HFFc6 (cell line): ENCODE results near the gene TMEM174. TPM values are rescaled to one million over a fixed set of nuclear protein-coding genes. Genes with fewer than 3 reads are reported as not detected.
A peak's percentile ranks its signal among the peaks of the same experiment; 100 is the strongest.

Experiments used
- DNase-seq: peaks from one replicate; pipeline ENCODE4 v3.0.0-alpha.2; 2018
- H3K27ac Mint-ChIP-seq: 2 replicates; pipeline ENCODE4 v1.8.0; 2020; ENCODE audit warnings: mild to moderate bottlenecking, mixed read lengths
- H3K27me3 Mint-ChIP-seq: 2 replicates; pipeline ENCODE4 v1.8.0; 2021; ENCODE audit warnings: mild to moderate bottlenecking, moderate library complexity, mixed read lengths; ENCODE audit not compliant: insufficient read depth
- H3K36me3 Mint-ChIP-seq: 2 replicates; pipeline ENCODE4 v1.8.0; 2021; ENCODE audit warnings: low read depth, mixed read lengths
- H3K4me1 Mint-ChIP-seq: 2 replicates; pipeline ENCODE4 v1.8.0; 2020; ENCODE audit warnings: low read depth, mixed read lengths
- H3K4me3 Mint-ChIP-seq: 2 replicates; pipeline ENCODE4 v1.8.0; 2020; ENCODE audit warnings: mild to moderate bottlenecking, moderate library complexity, mixed read lengths
- H3K9me3 Mint-ChIP-seq: 2 replicates; pipeline ENCODE4 v1.8.0; 2020; ENCODE audit warnings: mild to moderate bottlenecking, mixed read lengths
- total RNA-seq, 6 experiments: library from RNA; stranded (reverse); fragmentation: NEBNext Ultra II Directional; extraction: Animal tissue kit (Norgen Biotek cat#: 25700); gene quantifications; 2 replicates in 1 of 6; 3 replicates in 5 of 6; pipeline ENCODE4 v1.2.3, GENCODE V29; 2021
- TF ChIP-seq, protein P1 (sequence below): fragments of 200-600 bp; sonication (generic); IDR thresholded peaks from 2 replicates; pipeline ENCODE4 v1.5.0; 2021; ENCODE audit warnings: antibody characterized with exemption, mild to moderate bottlenecking

TMEM174 gene
- total RNA-seq, 6 experiments from 2014 or later: not detected

DNA sequence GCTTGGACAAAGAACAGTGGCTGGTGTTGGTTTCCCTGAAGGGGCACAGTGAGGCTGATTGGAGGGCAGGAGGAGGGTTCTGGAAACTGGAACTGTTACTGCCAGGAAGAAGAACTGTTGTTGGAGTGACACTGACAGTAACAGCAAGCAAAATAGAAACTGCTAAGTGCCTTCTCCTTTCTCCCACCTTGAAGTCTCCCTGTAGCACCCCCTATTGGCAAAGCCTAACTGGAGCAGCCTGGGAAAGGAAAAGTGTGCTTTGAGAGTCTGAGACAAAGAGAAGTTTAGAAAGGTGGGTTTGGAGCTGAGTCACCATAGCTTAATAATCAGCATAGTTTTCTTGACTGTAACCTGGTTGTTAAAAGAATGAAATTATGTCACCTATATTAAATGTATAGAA is 2.5 kb upstream of the TMEM174 start:
- no peaks in the 10 kb centered on the region; the same call in 1 of the 2 replicates for H3K36me3 Mint-ChIP-seq
- TF ChIP-seq, protein P1, sequence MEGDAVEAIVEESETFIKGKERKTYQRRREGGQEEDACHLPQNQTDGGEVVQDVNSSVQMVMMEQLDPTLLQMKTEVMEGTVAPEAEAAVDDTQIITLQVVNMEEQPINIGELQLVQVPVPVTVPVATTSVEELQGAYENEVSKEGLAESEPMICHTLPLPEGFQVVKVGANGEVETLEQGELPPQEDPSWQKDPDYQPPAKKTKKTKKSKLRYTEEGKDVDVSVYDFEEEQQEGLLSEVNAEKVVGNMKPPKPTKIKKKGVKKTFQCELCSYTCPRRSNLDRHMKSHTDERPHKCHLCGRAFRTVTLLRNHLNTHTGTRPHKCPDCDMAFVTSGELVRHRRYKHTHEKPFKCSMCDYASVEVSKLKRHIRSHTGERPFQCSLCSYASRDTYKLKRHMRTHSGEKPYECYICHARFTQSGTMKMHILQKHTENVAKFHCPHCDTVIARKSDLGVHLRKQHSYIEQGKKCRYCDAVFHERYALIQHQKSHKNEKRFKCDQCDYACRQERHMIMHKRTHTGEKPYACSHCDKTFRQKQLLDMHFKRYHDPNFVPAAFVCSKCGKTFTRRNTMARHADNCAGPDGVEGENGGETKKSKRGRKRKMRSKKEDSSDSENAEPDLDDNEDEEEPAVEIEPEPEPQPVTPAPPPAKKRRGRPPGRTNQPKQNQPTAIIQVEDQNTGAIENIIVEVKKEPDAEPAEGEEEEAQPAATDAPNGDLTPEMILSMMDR: peak; percentile 78
- no peaks in the 10 kb centered on the region; the same call in 1 of the 2 replicates for H3K9me3 Mint-ChIP-seq
- DNase-seq: peak; percentile 25
- no peak overlapping the region; the same call in 1 of the 2 replicates for H3K4me3 Mint-ChIP-seq
- H3K4me1 Mint-ChIP-seq: no peaks in the 10 kb centered on the region; the same call in 1 of the 2 replicates
- H3K27me3 Mint-ChIP-seq: peaks cover 29% of the 10 kb centered on the region
- H3K27ac Mint-ChIP-seq: no peak overlapping the region

DNA sequence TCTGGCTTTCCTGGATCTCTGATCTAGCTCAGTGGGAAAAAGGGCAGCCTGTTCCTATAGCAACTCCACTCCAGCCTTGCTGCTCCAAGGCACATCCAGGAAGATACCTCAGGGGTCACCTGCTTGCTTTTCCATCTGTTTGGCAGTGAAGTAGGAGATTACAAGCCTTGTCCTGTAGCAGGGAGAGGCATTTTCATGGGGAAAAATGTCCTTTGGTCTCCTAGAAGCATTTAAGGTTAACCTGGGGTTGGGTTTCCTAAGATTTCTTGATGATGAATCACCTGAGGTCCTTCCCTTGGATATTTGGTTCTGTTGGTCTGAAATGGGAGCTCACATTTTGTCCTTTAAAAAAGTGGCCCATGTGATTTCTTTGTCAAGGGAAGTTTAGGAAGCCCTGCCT is 1.5 kb upstream of the TMEM174 start:
- Mint-ChIP-seq H3K9me3 (no peaks in the 10 kb centered on the region; the same call in 1 of the 2 replicates), H3K4me1 (no peaks in the 10 kb centered on the region; the same call in 1 of the 2 replicates), H3K27ac (no peak overlapping the region), H3K36me3 (no peaks in the 10 kb centered on the region; the same call in 1 of the 2 replicates), H3K27me3 (peaks cover 36% of the 10 kb centered on the region), H3K4me3 (no peak overlapping the region)
- DNase-seq: no peak
- TF ChIP-seq, protein P1: no peak

DNA sequence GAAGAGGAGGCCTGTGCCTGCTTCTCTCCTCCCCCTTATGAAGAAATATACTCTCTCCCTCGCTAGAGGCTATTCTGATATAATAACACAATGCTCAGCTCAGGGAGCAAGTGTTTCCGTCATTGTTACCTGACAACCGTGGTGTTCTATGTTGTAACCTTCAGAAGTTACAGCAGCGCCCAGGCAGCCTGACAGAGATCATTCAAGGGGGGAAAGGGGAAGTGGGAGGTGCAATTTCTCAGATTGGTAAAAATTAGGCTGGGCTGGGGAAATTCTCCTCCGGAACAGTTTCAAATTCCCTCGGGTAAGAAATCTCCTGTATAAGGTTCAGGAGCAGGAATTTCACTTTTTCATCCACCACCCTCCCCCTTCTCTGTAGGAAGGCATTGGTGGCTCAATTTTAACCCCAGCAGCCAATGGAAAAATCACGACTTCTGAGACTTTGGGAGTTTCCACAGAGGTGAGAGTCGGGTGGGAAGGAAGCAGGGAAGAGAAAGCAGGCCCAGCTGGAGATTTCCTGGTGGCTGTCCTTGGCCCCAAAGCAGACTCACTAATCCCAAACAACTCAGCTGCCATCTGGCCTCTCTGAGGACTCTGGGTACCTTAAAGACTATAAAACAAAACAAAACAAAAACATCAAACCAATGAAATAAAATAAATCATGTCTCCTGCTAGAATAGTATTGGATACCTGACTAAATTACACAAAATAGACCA is 1.3 kb downstream of the TMEM174 start:
- Mint-ChIP-seq H3K36me3 (no peaks in the 10 kb centered on the region; the same call in 1 of the 2 replicates), H3K4me1 (no peaks in the 10 kb centered on the region; the same call in 1 of the 2 replicates), H3K27me3 (peaks cover 47% of the 10 kb centered on the region), H3K27ac (no peak overlapping the region), H3K9me3 (no peaks in the 10 kb centered on the region; the same call in 1 of the 2 replicates), H3K4me3 (no peak overlapping the region)
- no peak for DNase-seq
- TF ChIP-seq, protein P1: no peak

DNA sequence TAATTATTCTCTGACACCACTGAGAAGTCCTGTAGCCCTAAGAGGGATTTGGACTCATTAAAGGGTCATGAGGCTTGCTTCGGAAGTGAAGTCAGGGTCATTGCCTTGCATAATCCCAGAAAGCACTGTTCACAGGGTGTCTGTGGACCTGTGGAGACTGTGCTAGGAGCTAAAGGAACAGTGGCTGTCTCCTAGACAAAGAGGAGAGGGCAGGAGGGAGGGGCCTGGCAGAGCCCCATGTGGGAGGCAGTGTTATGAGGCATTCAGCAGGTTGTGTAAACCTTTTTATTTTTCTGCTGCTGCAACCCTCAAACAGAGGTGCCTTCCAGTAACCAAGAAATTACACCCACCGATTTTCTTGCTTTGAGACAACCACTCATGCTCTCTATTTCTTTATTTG is 3.3 kb downstream of the TMEM174 start:
- TF ChIP-seq, protein P1: no peak
- Mint-ChIP-seq H3K27ac (no peak overlapping the region), H3K27me3 (peaks cover 56% of the 10 kb centered on the region), H3K9me3 (no peaks in the 10 kb centered on the region), H3K36me3 (no peaks in the 10 kb centered on the region; the same call in 1 of the 2 replicates), H3K4me1 (peaks cover 8% of the 10 kb centered on the region), H3K4me3 (no peak overlapping the region)
- DNase-seq: no peak

DNA sequence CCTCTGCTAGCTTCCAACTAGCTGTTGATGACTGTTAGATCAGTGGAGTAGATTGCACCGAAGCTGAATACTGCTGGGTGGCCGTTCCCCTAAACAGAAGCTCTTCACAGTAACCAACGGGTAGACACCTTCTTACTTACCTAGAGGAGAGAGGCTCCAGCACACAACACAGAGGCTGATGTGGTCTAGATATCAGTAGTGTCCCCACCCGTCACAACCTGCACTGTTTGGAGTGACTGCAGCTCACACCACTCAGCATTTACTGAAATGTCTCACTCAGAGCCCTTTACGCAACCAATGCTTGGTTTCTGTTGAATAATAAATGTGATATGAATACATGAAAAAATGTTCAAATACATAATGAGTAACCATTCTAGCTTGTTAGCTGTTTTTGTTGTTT is 5.3 kb downstream of the TMEM174 start:
- H3K4me1 Mint-ChIP-seq: peaks cover 8% of the 10 kb centered on the region
- no peaks in the 10 kb centered on the region for H3K9me3 Mint-ChIP-seq
- H3K4me3 Mint-ChIP-seq: no peak overlapping the region
- no peak for DNase-seq
- no peaks in the 10 kb centered on the region; the same call in 1 of the 2 replicates for H3K36me3 Mint-ChIP-seq
- TF ChIP-seq, protein P1: no peak
- no peak overlapping the region for H3K27ac Mint-ChIP-seq
- H3K27me3 Mint-ChIP-seq: peaks cover 40% of the 10 kb centered on the region
